HG03354 (cell line): ENCODE measurements around the gene SLC19A1.

Source experiments
- ATAC-seq: cut with Tn5 transposase; IDR thresholded peaks from one replicate; pipeline ENCODE4 v1.9.1; 2021; ENCODE audit warnings: mild to moderate bottlenecking; ENCODE audit not compliant: unreplicated experiment, poor library complexity, severe bottlenecking

SLC19A1 gene

DNA sequence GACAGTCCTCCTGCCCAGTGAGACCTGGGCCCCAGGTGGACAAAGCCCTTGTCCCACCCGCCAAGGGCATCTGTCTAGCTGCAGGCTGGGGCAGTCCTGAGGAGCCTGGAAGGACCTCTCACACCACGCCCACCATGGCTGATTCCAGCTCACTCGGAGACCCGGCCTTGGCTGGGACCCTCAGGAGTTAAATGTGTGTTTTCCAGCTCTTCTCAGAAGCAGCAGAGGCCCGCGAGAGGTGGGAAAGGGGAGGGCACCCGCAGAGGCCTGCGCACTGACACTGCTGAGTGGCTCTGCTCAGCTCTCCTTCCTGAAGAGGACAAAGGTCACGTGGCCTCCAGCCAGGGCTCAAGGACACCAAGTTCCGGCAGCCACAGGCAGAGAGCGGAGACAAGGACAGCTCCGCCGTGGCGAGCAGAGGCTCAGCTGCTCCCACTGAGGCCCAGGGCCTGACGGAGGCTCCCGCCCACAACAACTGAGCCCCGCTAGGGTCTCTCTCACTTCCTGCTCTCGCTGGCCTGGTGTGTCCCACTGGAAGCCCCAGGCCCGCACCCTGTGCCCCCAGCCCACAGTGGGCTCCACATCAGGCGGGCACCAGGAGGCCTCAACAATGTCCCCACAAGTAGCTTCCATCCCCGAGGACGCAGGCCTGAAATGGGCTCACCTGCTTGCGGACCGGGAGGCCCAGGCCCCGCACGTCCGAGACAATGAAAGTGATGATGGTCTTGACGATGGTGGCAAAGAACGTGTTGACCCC, 16.9 kb downstream of the SLC19A1 start:
- no peak for ATAC-seq

DNA sequence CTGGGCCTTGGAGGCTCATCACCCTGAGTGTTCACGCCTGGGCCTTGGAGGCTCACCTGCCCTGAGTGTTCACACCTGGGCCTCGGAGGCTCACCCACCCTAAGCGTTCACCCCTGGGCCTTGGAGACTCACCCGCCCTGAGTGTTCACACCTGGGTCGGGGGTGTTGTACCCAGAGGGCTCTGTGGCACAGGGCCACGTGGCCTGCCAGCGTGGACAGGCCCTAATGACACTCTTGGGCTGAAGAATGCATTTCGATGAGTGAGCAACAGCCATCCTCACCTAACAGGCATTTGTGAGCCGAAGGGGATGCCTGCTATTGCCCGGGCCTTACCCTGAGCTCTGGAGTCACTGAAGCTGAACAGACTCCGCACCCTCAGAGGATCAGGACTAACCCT, 17.5 kb downstream of the SLC19A1 start:
- no peak for ATAC-seq

DNA sequence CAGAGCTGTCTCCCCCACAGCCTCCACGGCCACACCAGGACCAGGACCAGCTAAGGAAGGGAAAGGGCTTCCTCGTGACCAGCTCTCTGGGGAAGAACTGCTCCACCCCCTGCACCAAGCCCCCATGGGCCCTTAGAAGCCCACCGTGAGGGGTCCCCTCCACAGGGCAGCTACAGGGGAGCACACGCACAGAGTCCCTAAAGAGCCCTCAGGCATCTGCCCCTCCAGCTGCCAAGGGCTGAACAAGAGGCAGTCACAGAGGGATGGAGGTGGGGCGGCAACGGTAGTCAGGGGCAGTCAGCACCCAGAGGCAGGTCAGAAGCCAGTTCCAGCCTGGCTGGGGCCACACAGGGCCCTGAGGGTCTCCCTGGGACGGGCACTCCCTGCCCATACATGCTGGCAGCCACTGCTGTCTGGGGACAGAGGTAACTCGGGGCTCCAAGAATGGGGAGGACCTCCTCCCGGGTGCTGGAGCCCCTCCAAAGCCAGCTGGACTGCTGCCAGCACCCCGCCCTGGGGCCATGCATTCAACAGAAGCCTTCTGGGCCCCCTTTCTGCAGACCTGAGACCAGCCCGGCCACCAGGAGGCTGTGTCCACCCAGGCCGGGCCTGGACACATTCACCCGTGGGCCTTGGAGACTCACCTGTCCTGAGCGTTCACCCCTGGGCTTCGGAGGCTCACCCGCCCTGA, 18.7 kb downstream of the SLC19A1 start:
- ATAC-seq = no peak

DNA sequence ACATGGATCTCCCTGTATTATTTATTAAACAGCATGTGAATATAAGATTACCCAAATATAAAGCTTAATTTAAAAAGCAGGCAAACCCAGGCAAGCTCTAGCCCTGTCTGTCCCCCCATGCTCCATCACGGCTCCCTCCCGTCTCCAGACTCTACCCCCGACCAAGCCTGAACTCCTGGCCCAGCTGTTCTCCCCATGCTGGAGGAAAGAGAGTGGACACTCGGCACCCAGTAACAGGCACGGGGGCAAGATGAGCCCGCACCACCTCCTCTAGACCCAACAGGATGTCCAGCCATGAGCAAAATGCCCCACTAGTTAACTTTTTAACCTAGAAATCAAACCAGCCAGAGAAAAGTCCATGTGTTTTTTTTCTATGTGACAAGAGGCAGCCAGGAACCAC, 19.3 kb downstream of the SLC19A1 start:
- no peak for ATAC-seq

DNA sequence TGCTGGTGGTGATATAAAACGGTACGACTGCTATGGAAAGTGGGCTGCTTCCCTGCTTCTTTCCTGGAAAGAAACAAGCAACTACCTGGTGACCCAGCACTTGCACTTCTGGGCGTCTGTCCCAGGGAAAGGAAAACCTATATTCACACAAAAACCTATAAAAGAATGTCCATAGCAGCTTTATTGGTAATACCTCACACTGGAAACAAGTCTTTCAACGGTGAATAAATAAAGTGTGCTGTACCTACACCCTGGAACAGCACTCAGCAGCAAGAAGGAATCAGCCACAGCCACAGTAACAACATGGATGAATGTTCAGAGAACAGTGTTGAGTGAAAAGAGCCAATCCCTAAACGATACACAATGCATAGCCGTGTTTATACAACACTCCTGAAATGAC, 19.9 kb downstream of the SLC19A1 start:
- no peak for ATAC-seq

DNA sequence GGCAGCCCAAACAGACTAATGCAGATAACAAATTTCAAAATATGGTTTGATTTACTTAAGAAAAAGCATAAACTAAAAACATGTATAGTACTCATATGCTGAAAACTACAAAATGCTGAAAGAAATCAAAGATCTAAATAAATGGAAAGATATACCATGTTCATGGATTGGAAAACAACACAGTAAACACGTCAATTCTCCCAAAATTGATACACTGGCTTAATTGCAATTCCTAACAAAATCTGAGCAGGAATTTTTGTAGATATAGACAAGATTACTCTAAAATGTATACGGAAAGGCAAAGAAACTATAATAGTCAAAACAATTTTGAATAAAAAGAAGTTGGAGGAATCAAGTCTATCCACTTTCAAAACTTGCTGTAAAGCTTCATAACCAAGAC, 21.0 kb downstream of the SLC19A1 start:
- ATAC-seq = no peak

DNA sequence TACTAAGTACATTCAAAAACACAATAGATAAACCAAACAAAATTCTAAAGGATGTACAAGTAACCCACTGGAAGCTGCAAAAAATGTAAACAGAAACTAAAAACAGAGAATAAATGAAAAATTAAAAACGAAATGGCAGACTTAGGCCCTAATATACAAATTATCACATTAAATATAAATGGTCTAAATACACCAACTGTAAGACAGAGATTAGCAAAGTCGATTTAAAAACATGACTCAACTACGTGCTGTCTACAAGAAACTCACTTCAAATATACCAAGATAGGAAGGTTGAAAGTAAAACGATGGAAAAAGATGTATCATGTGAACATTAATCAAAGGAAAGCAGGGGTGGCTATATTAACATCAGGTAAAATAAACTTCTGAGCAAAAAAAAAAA, 23.1 kb downstream of the SLC19A1 start:
- ATAC-seq = no peak

DNA sequence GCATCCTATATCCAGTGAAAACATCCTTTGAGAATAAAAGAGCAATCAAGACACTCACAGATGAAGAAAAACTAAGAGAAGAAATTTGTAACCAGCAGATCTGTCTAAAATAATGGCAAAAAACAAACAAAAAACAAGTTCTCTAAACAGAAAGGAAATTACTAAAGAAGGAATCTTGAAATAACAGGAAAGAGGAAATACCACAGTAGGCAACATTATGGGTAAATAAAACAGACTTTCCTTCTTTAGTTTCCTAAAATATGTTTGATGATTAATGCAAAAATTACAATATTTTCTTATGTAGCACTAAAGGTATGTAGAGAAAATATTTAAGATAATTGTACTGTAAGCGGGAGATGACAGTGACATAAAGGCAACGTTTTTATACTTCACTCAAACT, 23.5 kb downstream of the SLC19A1 start:
- no peak for ATAC-seq

DNA sequence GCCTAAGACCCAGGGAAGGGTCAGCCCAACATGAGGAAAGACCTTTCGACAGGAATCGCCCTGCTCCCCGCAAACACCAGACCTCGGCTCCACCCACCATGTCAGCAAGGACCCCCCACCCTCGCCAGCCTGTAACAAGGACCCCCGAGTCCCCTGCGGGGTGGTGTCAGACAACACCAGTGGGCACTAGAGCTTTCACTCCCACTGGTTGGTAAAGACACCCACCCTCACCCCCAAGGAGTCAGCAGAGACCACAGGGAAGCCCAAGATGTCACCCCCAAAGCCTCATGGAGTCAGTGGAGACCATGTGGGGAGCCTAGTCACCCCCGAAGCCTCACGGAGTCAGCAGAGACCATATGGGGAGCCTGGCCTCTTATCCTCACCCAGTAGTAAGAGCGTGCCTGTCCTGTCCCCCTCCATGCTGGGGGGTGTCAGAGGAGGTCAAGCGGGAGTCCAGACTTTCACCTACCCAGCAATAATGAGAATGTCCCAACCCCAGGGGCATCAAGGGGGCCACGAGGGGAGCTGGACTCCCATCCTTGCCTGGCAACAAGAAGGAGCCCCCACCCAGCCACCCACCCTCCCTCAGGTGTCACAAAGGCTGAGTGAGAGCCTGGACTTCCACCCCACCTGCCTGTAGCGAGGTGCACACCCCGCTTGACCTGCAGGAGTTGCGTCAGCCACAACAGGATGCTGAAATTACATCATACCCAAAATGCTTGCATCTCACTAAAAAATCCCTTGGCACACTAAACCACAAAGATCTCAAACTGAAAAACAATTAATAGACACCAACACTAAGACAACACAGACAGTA, 24.8 kb downstream of the SLC19A1 start:
- no peak for ATAC-seq

DNA sequence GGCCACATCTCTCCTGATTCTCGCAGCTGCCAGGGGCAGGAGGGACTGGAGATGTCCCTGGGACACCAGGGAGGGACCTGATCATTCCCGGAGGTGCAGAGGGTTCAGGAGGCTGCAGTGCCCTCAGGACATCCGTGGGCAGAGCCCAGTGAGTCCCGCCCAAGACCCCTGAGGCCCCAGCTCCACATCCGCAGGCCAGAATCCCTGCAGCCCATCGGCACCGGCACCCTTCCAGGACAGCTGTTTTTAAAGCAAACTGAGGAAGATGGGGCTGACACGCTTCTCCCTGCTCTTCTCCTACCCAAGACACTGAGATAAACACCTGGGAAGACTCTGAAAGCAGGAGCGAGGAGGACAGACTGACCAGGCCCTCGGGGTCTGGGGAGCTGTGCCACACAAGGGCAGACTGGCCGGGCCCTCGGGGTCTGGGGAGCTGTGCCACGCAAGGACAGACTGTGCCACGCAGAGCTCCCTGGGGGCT, 25.5 kb downstream of the SLC19A1 start:
- ATAC-seq = no peak

DNA sequence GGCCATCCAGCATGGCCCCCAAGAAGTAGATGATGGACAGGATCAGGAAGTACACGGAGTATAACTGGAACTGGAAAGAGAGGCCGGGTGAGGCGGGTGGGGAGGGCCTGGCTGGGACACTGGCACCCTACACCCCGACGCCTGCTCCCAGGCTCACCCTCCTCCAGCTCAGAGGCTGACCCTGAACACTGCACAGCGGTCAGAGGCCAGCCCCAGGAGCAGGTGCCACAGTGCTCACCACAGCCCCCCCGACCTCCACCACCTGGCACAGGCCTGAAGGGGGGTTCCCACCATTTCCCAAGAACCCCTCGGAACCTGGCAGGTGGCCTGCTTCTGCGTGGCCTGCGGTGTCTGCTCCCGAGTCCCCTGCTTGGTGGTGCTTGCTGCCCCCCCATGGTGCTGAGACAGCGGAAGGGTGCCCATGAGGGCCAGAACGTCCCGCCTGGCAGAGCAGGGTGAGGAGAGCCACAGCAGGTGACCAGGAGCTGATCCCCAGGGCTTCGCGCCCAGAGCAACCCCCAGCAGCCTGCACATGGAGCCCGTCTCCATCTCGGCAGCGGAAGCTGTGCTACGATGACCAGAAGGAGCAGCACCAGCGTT, 26.1 kb downstream of the SLC19A1 start:
- ATAC-seq = no peak

DNA sequence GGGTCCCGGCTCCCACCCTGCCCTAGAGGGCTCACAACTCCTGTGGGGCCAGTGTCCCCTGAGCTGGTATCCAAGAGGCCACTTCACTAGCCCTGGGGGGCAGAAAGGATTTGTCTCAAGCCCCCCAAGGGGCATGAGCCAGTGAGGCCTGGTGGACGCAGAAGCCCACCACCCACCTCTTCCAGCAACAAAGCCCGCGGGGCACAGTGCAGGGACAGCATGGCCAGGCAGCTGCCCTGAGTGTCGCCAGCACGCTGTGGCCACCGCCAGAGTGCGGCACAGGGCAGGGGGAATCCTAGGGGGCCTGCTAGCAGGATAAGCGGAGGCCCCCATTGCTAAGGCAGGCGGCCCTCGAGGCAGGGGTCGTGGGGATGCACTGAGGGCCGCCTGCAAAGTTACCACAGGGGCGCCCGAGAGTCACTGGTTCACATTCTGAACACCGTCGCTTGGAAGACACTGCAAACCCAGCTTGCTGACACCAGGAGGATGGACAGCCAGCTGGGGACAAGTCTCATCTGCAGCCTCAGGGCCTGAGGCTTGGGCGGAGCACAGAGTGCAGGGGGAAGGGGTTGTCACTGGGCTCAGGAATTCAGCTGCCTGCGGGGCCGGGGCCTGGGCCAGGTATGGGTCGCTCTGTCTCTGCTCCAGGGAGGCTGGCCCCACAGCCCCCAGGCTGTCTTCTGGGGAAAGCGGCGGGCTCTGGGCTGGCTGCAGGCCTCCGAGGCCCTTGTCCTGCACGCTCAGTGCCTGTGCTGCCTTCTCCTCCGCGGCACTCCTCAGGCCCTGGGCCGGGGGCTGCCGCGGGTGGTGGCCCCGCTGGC, 26.8 kb downstream of the SLC19A1 start:
- ATAC-seq = no peak

DNA sequence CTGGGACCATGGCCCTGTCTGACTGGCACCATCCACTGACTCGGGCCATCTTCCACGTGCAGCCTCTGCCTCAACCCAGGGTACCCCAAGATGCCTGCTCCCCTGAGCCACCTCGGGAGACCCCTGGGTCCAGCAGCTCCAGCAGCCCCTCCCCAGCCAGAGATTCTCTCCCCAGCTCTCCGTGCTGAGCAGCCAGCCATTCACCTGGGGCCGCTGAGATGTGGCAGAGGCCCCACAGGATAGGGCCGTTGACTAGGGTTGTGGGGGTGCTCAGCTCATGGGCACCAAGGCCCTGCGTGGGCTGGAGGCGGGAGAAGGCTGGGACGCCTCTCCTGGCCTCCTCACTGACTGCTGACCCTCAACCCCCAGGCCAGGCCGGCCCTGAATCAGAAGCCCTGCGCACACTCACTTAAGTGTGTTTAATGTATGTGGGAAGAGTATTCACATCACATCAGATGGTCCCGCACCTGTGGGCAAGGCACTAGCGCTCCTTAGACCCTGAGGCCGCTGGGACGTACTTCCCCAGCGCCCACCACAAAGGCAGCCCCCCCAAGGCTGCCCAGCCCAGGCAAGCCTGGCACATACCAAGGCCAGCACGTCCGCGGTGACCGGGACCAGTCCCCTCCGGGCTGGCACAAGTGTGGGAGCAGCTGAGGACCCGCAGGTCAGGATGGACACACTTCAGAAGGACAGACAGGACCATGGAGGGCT, 27.8 kb downstream of the SLC19A1 start:
- ATAC-seq = no peak

DNA sequence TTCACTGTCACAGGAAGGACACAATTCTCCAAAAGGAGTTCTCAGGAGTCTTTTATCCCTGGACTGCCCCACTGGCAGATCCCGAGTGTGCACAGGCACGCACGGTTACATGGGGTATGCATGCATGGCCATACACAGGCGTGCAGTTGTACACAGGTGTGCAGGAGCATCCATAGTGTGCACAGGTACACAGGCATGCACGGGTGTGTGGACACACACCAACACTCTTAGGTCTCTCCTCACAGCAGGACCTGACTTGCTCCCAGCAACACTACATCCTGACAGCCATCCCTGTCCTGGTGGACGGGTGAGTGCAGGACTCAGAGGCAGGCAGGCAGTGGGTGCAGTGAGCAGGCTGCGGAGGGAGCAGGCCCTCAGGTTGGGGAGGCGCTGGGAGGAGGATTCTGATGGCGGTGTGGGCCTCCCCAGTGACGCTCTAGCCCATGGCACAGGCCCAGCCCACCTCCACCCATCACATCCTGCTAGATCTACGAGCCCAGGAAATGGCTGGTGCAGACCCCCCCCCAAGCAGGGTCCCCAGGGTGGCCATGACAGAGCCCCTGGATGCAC, 28.4 kb downstream of the SLC19A1 start:
- no peak for ATAC-seq

DNA sequence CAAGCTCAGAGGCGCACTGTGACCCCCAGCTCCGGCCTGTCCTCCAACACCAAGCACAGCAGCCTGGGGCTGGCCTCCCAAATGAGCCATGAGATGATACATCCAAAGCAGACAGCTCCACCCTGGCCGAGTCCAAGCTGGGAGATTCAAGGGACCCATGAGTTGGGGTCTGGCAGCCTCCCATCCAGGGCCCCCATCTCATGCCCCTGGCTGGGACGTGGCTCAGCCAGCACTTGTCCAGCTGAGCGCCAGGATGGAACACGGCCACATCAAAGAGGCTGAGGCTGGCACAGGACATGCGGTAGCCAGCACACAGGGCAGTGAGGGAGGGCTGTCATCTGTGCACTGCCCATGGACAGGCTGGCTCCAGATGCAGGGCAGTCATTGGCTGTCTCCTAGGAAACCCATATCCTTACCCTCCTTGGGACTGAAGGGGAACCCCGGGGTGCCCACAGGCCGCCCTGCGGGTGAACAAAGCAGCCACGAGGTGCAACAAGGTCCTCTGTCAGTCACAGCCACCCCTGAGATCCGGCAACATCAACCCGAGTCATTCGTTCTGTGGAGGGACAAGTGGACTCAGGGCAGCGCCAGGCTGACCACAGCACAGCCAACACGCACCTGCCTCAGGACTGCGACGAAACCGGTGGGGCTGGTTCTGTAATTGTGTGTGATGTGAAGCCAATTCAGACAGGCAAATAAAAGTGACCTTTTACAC, 29.1 kb downstream of the SLC19A1 start:
- ATAC-seq = no peak

DNA sequence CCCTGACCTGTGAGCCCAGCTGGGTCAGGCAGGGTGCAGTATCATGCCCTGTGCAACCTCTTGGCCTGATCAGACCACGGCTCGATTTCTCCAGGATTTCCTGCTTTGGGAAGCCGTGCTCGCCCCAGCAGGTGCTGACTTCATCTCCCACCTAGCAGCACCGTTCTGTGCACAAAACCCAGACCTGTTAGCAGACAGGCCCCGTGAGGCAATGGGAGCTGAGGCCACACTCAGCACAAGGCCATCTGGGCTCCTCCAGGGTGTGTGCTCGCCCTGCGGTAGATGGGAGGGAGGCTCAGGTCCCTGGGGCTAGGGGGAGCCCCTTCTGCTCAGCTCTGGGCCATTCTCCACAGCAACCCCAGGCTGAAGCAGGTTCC, 29.6 kb downstream of the SLC19A1 start:
- ATAC-seq = no peak

DNA sequence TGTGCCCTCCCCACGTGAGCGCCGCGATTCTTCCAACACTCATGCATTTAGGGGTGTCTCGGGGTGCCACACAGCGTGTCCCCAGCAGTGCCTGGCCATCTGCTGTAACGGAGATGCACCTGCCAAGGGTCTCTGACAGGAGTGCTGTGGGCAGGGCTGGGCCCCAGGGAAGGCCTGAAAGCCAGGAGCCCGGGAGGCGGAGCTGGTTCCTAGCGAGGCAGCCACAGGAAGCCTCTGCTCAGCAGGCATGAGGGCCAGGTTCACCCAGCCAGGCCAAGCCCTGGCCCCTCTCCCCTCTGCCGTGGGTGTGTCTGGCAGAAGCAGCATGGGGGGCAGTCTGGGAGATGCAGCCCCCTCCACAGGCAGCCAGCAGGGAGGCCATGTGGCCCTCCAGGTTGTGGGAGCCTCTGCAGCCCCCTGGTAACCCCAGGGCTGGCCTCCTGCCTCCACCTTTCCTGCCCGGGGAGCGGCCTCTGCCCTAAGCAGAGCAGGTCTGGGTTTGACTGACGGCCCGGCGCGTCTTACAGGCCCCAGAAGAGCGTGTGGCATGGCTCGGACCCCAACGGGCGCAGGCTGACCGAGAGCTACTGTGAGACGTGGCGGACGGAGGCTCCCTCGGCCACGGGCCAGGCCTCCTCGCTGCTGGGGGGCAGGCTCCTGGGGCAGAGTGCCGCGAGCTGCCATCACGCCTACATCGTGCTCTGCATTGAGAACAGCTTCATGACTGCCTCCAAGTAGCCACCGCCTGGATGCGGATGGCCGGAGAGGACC, 30.4 kb downstream of the SLC19A1 start:
- ATAC-seq = no peak
